ENCODE data around the gene FIGN.

The FIGN gene

DNA sequence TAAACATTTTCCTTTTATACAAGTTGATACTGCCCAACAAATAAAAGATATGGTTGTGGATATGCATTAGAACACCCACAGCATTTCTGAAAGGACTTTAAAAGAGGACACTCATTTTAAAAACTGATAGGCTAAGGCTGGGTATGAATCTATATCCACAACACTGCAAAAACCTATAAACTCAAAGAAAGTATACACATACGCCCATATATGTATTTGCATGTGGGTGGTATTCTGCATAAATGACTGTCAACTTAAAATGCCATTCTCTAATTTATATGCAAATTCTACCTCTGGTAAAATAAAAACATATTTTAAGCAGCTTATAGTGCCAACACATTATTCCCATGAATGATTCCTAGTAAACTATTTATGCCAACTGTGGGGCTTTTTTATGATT is 20.1 kb downstream of the FIGN start:
- no peak for DNase-seq (ENCODE audit: low read depth)
- no peak overlapping the region for H3K4me3 ChIP-seq (ENCODE audit: low read depth, low read length)
- TF ChIP-seq POLR2A (IDR thresholded peaks at IDR 0.05; ENCODE audit: extremely low read depth, insufficient read length), result no peak
- TF ChIP-seq, protein P1, sequence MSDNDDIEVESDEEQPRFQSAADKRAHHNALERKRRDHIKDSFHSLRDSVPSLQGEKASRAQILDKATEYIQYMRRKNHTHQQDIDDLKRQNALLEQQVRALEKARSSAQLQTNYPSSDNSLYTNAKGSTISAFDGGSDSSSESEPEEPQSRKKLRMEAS (IDR thresholded peaks at IDR 0.05; ENCODE audit: low read depth, low read length), result no peak
- TF ChIP-seq MYC (IDR thresholded peaks at IDR 0.05; ENCODE audit: low read depth, low read length), result no peak
- TF ChIP-seq, protein P2, sequence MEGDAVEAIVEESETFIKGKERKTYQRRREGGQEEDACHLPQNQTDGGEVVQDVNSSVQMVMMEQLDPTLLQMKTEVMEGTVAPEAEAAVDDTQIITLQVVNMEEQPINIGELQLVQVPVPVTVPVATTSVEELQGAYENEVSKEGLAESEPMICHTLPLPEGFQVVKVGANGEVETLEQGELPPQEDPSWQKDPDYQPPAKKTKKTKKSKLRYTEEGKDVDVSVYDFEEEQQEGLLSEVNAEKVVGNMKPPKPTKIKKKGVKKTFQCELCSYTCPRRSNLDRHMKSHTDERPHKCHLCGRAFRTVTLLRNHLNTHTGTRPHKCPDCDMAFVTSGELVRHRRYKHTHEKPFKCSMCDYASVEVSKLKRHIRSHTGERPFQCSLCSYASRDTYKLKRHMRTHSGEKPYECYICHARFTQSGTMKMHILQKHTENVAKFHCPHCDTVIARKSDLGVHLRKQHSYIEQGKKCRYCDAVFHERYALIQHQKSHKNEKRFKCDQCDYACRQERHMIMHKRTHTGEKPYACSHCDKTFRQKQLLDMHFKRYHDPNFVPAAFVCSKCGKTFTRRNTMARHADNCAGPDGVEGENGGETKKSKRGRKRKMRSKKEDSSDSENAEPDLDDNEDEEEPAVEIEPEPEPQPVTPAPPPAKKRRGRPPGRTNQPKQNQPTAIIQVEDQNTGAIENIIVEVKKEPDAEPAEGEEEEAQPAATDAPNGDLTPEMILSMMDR (IDR thresholded peaks at IDR 0.05; ENCODE audit: low read depth, low read length), result no peak

DNA sequence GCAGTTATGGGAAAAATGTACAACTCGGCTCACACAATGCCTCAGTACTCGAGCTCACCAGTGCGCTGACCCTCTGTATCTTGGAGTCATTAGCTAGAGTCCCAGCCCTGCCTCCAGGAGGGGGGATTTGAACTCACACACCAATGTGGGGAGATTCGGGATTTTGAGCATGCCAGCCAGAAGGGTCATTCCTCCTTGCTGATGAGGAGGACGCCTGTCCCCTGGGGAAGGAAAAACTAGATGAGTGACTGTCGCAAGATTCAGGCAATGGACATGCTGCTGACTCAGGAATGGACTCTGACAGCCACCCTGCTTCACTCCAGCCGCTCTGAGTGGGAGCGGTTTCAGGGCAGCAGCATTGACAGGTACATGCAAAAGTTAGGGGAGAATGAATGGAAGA is 20.6 kb downstream of the FIGN start:
- no peak for DNase-seq (ENCODE audit: low read depth)
- no peak overlapping the region for H3K4me3 ChIP-seq (ENCODE audit: low read depth, low read length)
- TF ChIP-seq, protein P2 (IDR thresholded peaks at IDR 0.05; ENCODE audit: low read depth, low read length), result no peak
- TF ChIP-seq, protein P1 (IDR thresholded peaks at IDR 0.05; ENCODE audit: low read depth, low read length), result no peak
- no peak for TF ChIP-seq POLR2A (IDR thresholded peaks at IDR 0.05; ENCODE audit: extremely low read depth, insufficient read length)
- no peak for TF ChIP-seq MYC (IDR thresholded peaks at IDR 0.05; ENCODE audit: low read depth, low read length)

DNA sequence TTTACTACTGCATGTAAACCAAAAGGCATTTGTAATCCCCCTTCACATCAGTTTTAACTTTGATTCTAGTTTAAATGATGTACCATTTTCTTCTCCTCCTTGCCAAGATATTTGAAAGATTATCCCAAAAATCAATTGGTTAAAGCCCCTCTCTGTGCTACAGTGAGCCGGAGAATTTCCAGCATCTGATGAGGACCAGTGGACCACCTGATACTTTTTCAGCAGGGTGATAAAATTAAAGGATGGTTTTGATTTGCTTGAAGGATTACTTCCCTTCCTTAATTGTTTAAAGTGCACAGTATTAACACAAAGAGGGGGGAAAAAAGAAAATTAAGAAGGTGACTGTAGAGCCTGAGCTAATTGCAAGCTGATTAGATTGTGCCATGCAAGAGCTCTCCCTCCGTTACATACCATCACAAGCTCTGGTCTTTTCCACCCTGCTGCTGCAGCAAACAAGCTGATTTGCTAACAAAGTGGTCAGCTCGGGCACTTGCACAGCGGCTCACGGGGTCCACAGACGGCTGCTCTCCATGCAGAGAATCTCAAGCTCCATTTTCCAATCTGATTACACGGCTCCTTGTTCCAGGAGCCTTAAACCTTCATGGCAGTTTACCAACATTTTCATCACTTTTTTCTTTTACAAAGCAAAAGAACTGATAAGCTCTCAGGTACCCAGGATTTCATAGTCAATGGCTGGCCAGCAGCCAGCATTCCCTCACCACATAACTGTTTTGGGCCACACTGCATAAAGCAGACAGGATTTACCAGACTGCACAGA is 22.1 kb downstream of the FIGN start:
- no peak overlapping the region for H3K4me3 ChIP-seq (ENCODE audit: low read depth, low read length)
- no peak for TF ChIP-seq MYC (IDR thresholded peaks at IDR 0.05; ENCODE audit: low read depth, low read length)
- TF ChIP-seq, protein P2 (IDR thresholded peaks at IDR 0.05; ENCODE audit: low read depth, low read length), result no peak
- no peak for DNase-seq (ENCODE audit: low read depth)

DNA sequence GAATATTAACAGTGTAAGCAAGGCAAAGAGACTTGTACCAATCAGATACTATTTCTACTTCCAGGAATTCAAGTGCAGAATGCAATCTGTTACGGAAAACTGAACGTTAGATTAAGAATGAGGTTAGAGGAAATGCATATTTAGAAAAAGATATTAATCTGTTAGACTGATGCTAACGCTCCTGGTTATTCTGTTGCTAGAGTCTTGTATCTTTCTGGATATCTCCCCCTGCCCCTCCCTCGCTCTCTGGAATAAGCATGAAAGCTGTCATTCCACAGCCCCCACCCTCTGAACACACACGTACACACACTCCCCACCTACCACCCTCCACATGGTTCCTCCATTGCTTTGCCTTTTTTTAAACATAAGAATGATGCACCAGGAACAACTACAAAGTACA is 24.1 kb downstream of the FIGN start:
- no peak overlapping the region for H3K4me3 ChIP-seq (ENCODE audit: low read depth, low read length)
- no peak for DNase-seq (ENCODE audit: low read depth)
- TF ChIP-seq, protein P1 (IDR thresholded peaks at IDR 0.05; ENCODE audit: low read depth, low read length), result no peak
- TF ChIP-seq MYC (IDR thresholded peaks at IDR 0.05; ENCODE audit: low read depth, low read length) (no peak), POLR2A (IDR thresholded peaks at IDR 0.05; ENCODE audit: extremely low read depth, insufficient read length) (no peak)
- TF ChIP-seq, protein P2 (IDR thresholded peaks at IDR 0.05; ENCODE audit: low read depth, low read length), result no peak

DNA sequence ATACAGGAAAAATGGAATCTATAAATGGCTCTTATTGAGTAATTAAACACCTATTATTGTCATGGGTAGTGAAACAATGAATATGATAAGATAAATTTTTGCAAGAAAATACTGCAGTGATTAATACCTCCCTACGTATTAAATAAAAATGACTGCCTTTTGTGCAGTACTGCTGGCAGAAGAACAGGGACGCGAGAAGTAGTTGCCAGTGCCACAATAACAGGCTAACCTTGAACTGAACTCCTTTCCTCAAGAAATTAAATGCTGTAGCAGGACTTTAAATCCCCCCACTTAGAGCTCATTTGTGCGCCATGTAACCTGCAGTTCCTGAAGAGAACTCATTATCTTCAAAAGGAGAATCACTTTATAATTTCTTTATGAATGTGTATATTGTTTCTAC is 24.6 kb downstream of the FIGN start:
- no peak for DNase-seq (ENCODE audit: low read depth)
- TF ChIP-seq POLR2A (IDR thresholded peaks at IDR 0.05; ENCODE audit: extremely low read depth, insufficient read length) (no peak), MYC (IDR thresholded peaks at IDR 0.05; ENCODE audit: low read depth, low read length) (no peak)
- TF ChIP-seq, protein P2 (IDR thresholded peaks at IDR 0.05; ENCODE audit: low read depth, low read length), result no peak
- TF ChIP-seq, protein P1 (IDR thresholded peaks at IDR 0.05; ENCODE audit: low read depth, low read length), result no peak
- no peak overlapping the region for H3K4me3 ChIP-seq (ENCODE audit: low read depth, low read length)
